Measurements from ENCODE around the gene TSPAN17. TPM values are rescaled to one million over a fixed set of nuclear protein-coding genes. Genes with fewer than 3 reads are reported as not detected.
A peak's percentile ranks its signal among the peaks of the same experiment; 100 is the strongest.

TSPAN17 gene
- total RNA-seq, 1 experiment from 2014 or later: 23.3 TPM

- DNase-seq (ENCODE audit: low spot score): no peak
- Histone ChIP-seq H3K4me3 (ENCODE audit: low read depth, low read length, poor library complexity, severe bottlenecking) (no peak overlapping the region), H3K36me3 (ENCODE audit: insufficient read depth, low read length, poor library complexity, severe bottlenecking) (no peaks in the 10 kb centered on the region), H3K27ac (ENCODE audit: low read depth, low read length, poor library complexity, severe bottlenecking) (no peak overlapping the region), H3K4me1 (ENCODE audit: insufficient read depth, low read length, poor library complexity, severe bottlenecking) (peaks cover 9% of the 10 kb centered on the region), H3K27me3 (replicated peaks; ENCODE audit: insufficient read depth, low read depth, low read length, poor library complexity) (no peaks in the 10 kb centered on the region), H3K9me3 (ENCODE audit: low read depth, low read length, poor library complexity, severe bottlenecking) (no peaks in the 10 kb centered on the region)
- POLR2A ChIA-PET (ENCODE audit: low non-redundant PET): no interaction called here
- TF ChIP-seq EZH2 (IDR thresholded peaks at IDR 0.05; ENCODE audit: borderline replicate concordance, low read depth, low read length, poor library complexity, severe bottlenecking) (no peak), CTCF (conservative IDR thresholded peaks at IDR 0.05; ENCODE audit: low read depth, low read length) (no peak)
- CTCF ChIA-PET: no interaction called here
- intact Hi-C loops (cut with micrococcal nuclease; ENCODE audit: unreplicated experiment): no loop called here
- no TSS peak for BruUV-seq (replicated peaks)
Measured at GRCh38 chr5:176603091-176603490, 44.2 kb upstream of the TSPAN17 start.

GRCh38 chr5:176606032-176606431 lies 41.3 kb upstream of the TSPAN17 start:
- H3K27ac ChIP-seq (ENCODE audit: low read depth, low read length, poor library complexity, severe bottlenecking): peak overlapping the region; percentile 10
- no peaks in the 10 kb centered on the region for H3K27me3 ChIP-seq (replicated peaks; ENCODE audit: insufficient read depth, low read depth, low read length, poor library complexity)
- POLR2A ChIA-PET (ENCODE audit: low non-redundant PET): interaction anchor here (0.7 kb wide), 1 partner anchor 558 kb away, joined by 11 read pairs; no protein-coding TSS in a partner anchor
- no peaks in the 10 kb centered on the region for H3K36me3 ChIP-seq (ENCODE audit: insufficient read depth, low read length, poor library complexity, severe bottlenecking)
- TF ChIP-seq CTCF (conservative IDR thresholded peaks at IDR 0.05; ENCODE audit: low read depth, low read length) (no peak), EZH2 (IDR thresholded peaks at IDR 0.05; ENCODE audit: borderline replicate concordance, low read depth, low read length, poor library complexity, severe bottlenecking) (no peak)
- BruUV-seq (replicated peaks): no TSS peak
- peaks cover 9% of the 10 kb centered on the region for H3K4me1 ChIP-seq (ENCODE audit: insufficient read depth, low read length, poor library complexity, severe bottlenecking)
- no peaks in the 10 kb centered on the region for H3K9me3 ChIP-seq (ENCODE audit: low read depth, low read length, poor library complexity, severe bottlenecking)
- H3K4me3 ChIP-seq (ENCODE audit: low read depth, low read length, poor library complexity, severe bottlenecking): no peak overlapping the region
- intact Hi-C loops (cut with micrococcal nuclease; ENCODE audit: unreplicated experiment): no loop called here
- no peak for DNase-seq (ENCODE audit: low spot score)
- CTCF ChIA-PET: no interaction called here

- ChIA-PET CTCF (no interaction called here), POLR2A (ENCODE audit: low non-redundant PET) (no interaction called here)
- H3K36me3 ChIP-seq (ENCODE audit: insufficient read depth, low read length, poor library complexity, severe bottlenecking): no peaks in the 10 kb centered on the region
- peaks cover 9% of the 10 kb centered on the region for H3K4me1 ChIP-seq (ENCODE audit: insufficient read depth, low read length, poor library complexity, severe bottlenecking)
- intact Hi-C loops (cut with micrococcal nuclease; ENCODE audit: unreplicated experiment): no loop called here
- BruUV-seq (replicated peaks): no TSS peak
- TF ChIP-seq EZH2 (IDR thresholded peaks at IDR 0.05; ENCODE audit: borderline replicate concordance, low read depth, low read length, poor library complexity, severe bottlenecking): no peak
- TF ChIP-seq CTCF (conservative IDR thresholded peaks at IDR 0.05; ENCODE audit: low read depth, low read length): no peak
- H3K27me3 ChIP-seq (replicated peaks; ENCODE audit: insufficient read depth, low read depth, low read length, poor library complexity): no peaks in the 10 kb centered on the region
- no peak overlapping the region for H3K27ac ChIP-seq (ENCODE audit: low read depth, low read length, poor library complexity, severe bottlenecking)
- no peak overlapping the region for H3K4me3 ChIP-seq (ENCODE audit: low read depth, low read length, poor library complexity, severe bottlenecking)
- H3K9me3 ChIP-seq (ENCODE audit: low read depth, low read length, poor library complexity, severe bottlenecking): no peaks in the 10 kb centered on the region
- no peak for DNase-seq (ENCODE audit: low spot score)
Measured at GRCh38 chr5:176606875-176607274, 40.4 kb upstream of the TSPAN17 start.

Data from A673 (cell line).